ENCODE measurements around the gene PDGFB. TPM values are rescaled to one million over a fixed set of nuclear protein-coding genes. Genes with fewer than 3 reads are reported as not detected.
A peak's percentile ranks its signal among the peaks of the same experiment; 100 is the strongest.

Gene PDGFB
- total and polyA plus RNA-seq, 7 experiments from 2014 or later, result 0.56 to 9.5 (median 2.3) TPM

DNA sequence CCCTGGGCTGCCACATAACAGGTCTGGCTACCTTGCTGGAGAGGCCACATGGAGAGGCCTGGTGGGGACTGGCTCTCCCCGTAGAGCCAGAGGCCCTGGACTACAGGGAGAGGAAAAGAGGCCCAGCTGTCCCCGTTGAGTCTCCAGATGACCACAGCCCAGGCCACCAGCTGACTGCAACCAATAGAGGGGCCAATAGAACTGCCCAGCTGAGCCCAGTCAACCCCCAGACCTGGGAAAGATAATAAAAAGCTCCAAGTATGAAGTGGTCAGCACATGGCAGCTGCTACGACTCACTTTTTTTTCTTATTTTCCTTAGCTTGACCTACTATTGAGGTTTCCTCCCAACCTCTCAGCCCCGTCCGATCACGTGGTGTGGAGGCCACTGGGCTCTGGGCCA lies 18.4 kb downstream of the PDGFB start:
- no peak overlapping the region for H3K27ac ChIP-seq (ENCODE audit: low read depth, low read length)
- H3K4me1 ChIP-seq (ENCODE audit: control insufficient read depth in 2 of 2, insufficient read depth in 2 of 2, low read length in 2 of 2), result no peaks in the 10 kb centered on the region
- intact Hi-C loops (cut with micrococcal nuclease), result no loop called here
- Mint-ChIP-seq H3K9me3 (no peaks in the 10 kb centered on the region), H3K27me3 (peaks cover 0 to 33% (median 26%) of the 10 kb centered on the region in 5 donors), H3K36me3 (peaks cover 0 to 5% (median 0%) of the 10 kb centered on the region in 5 donors), H3K4me1 (peaks cover 0 to 14% (median 7%) of the 10 kb centered on the region in 7 donors), H3K4me3 (no peak overlapping the region), H3K27ac (no peak overlapping the region)
- DNase-seq (no peak), ATAC-seq (no peak)
- no peaks in the 10 kb centered on the region for H3K27me3 ChIP-seq (ENCODE audit: control insufficient read depth in 2 of 2, insufficient read depth in 2 of 2, low read length in 2 of 2)
- no peaks in the 10 kb centered on the region for H3K9me3 ChIP-seq (ENCODE audit: control insufficient read depth in 2 of 3, low read length in 3 of 3)
- CTCF ChIA-PET, result no interaction called here
- H3K36me3 ChIP-seq (ENCODE audit: control insufficient read depth in 2 of 3, insufficient read depth in 3 of 3, low read length in 3 of 3), result peaks cover 0 to 11% (median 9%) of the 10 kb centered on the region in 3 experiments
- no peak overlapping the region for H3K4me3 ChIP-seq (ENCODE audit: low read length)
- POLR2A ChIA-PET, result no interaction called here

DNA sequence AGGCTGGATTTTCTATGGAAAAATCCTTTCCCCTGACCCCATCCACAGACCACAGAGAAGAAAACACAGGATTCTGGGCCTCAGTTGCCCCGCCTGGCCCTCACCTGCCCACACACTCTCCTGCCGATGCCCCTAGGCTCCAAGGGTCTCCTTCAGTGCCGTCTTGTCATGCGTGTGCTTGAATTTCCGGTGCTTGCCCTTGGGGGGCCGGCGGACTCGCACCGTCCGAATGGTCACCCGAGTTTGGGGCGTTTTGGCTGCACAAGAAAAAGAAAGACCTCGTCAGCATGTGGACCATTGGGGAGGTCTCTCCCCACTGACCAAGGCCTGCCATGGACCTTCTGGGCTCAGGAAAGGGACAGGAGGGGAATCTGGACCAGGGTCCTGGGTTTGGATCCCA lies 19.2 kb downstream of the PDGFB start:
- POLR2A ChIA-PET, result interaction anchor here (1.0 kb wide), 1 partner anchor 14 kb away, joined by 3 read pairs; no protein-coding TSS in a partner anchor
- H3K36me3 ChIP-seq (ENCODE audit: control insufficient read depth in 2 of 3, insufficient read depth in 3 of 3, low read length in 3 of 3), result peaks cover 0 to 11% (median 9%) of the 10 kb centered on the region in 3 experiments
- H3K4me3 ChIP-seq (ENCODE audit: low read length), result no peak overlapping the region

DNA sequence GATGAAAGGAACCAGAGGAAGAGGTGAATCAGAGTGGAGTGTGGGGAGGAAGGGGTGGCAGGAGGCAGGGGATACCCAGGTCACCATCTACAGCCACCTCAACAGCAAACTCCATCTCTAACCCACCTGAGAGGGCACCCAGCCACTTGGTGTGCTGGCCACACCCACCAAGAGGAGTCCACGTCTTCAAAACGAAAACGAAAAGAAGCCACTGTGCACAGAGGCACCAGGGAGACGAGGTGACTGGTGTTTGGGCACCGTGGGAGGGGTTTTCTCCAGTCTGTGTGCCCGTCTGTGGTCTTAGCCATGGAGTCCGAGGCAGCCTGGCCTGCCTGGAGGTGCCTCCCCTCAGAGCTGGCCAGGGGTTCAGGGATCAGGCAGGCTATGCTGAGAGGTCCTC lies 20.2 kb downstream of the PDGFB start:
- ATAC-seq, result no peak
- Histone ChIP-seq H3K27me3 (ENCODE audit: control insufficient read depth in 2 of 2, insufficient read depth in 2 of 2, low read length in 2 of 2) (no peaks in the 10 kb centered on the region), H3K9me3 (ENCODE audit: control insufficient read depth in 2 of 3, low read length in 3 of 3) (no peaks in the 10 kb centered on the region), H3K4me1 (ENCODE audit: control insufficient read depth in 2 of 2, insufficient read depth in 2 of 2, low read length in 2 of 2) (no peaks in the 10 kb centered on the region), H3K4me3 (ENCODE audit: low read length) (no peak overlapping the region), H3K36me3 (ENCODE audit: control insufficient read depth in 2 of 3, insufficient read depth in 3 of 3, low read length in 3 of 3) (peaks cover 0 to 9% (median 7%) of the 10 kb centered on the region in 3 experiments), H3K27ac (ENCODE audit: low read depth, low read length) (no peak overlapping the region)
- Mint-ChIP-seq H3K36me3 (peaks cover 0 to 5% (median 4%) of the 10 kb centered on the region in 5 donors), H3K9me3 (peaks cover 0 to 8% (median 0%) of the 10 kb centered on the region in 11 donors), H3K4me1 (peaks cover 0 to 11% (median 6%) of the 10 kb centered on the region in 7 donors), H3K27me3 (peaks cover 0 to 31% (median 21%) of the 10 kb centered on the region in 5 donors), H3K27ac (peak overlapping the region in 1 of 9 donors; percentile 3), H3K4me3 (no peak overlapping the region)
- no peak for DNase-seq
- ChIA-PET POLR2A (interaction anchor here (0.6 kb wide), 1 partner anchor 534 kb away, joined by 3 read pairs; no protein-coding TSS in a partner anchor), CTCF (no interaction called here)
- intact Hi-C loops (cut with micrococcal nuclease), result no loop called here

More for the DNA sequence above, 19.2 kb downstream of the PDGFB start:
- no peak overlapping the region for H3K4me3 Mint-ChIP-seq
- H3K27me3 ChIP-seq (ENCODE audit: control insufficient read depth in 2 of 2, insufficient read depth in 2 of 2, low read length in 2 of 2), result no peaks in the 10 kb centered on the region
- H3K36me3 Mint-ChIP-seq, result peaks cover 0 to 5% (median 0%) of the 10 kb centered on the region in 5 donors
- DNase-seq (no peak), ATAC-seq (no peak)
- peaks cover 0 to 31% (median 25%) of the 10 kb centered on the region in 5 donors for H3K27me3 Mint-ChIP-seq
- H3K27ac Mint-ChIP-seq, result peak overlapping the region in 1 of 9 donors; percentile 78
- no peaks in the 10 kb centered on the region for H3K9me3 ChIP-seq (ENCODE audit: control insufficient read depth in 2 of 3, low read length in 3 of 3)
- H3K9me3 Mint-ChIP-seq, result peaks cover 0 to 3% (median 0%) of the 10 kb centered on the region in 11 donors
- CTCF ChIA-PET, result no interaction called here
- peaks cover 0 to 16% (median 5%) of the 10 kb centered on the region in 7 donors for H3K4me1 Mint-ChIP-seq
- H3K4me1 ChIP-seq (ENCODE audit: control insufficient read depth in 2 of 2, insufficient read depth in 2 of 2, low read length in 2 of 2), result no peaks in the 10 kb centered on the region
- intact Hi-C loops (cut with micrococcal nuclease), result no loop called here
- no peak overlapping the region for H3K27ac ChIP-seq (ENCODE audit: low read depth, low read length)

DNA sequence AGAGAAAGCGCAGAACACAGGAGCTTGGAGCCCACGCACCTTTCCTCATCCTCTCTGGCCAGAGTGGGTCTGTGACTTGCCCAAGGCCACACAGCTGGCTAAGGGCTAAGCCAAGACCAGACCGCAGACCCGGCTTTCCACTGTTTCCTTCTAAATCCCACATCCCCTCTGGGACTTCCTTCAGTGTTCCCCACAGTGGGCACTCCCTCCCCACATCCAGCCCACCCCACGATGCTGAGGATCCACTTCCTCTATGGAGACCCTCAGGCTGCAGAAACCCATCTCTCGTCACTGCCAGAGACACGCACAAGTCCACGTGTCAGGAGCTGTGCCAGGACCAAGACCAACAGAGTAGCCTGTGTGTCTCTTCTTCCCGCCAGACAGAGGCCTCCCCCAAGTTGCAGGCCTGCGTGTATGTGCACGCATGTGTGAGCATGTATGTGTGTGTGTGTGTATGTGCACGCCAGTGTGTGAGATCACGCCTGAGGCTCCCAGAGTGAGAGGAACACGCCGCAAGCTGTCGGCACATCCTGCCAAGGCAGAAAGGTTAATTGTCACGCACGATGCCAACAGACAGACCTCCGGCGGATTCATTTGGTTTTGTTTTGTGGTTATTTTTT lies 21.6 kb downstream of the PDGFB start:
- peak overlapping the region in 3 of 9 donors; percentile 56 to 62 (median 56) for H3K27ac Mint-ChIP-seq
- CTCF ChIA-PET, result no interaction called here

DNA sequence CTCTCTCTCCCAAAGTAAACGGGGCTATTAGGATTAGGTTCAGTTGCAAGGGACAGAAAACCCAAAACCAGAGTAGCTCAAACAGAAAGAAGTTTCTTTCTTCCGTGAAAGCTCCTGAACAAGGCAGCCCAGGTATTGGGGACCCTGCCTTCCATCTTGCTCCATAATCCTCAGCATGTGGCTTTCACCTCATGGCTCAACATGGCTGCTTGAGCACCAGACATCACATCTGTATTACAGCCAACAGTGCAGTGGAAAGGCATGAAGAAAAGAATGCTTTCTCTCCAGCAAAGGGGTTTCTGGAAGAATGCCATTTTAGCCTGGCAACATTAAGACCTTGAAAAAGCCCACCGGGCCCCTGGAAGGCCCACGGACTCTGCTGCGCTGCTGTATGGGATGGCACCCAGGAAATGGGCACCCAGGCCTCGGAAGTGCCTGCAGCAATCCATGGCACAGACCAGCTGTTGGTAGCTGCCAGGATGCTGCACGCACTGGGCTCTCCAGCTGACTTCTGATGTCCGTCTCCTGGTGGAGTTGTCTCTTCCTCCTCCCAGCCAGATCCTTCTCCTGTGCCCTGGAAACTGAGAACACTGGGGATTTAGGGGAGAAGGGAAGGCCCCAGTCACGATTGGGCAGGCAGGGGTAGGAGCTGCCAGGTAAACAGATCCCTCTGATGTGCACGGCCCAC lies 22.6 kb downstream of the PDGFB start:
- ATAC-seq, result no peak
- intact Hi-C loops (cut with micrococcal nuclease), result no loop called here
- no peak for DNase-seq

More for the DNA sequence above, 21.6 kb downstream of the PDGFB start:
- POLR2A ChIA-PET, result interaction anchor here (0.6 to 2.5 kb wide), 4 partner anchors 16 to 21 kb away, joined by 3 to 9 read pairs (median 3); partner anchors contain the start of gene PDGFB
- H3K4me3 ChIP-seq (ENCODE audit: low read length), result no peak overlapping the region
- Mint-ChIP-seq H3K4me3 (peak overlapping the region in 1 of 10 donors; percentile 48), H3K27me3 (peaks cover 0 to 24% (median 22%) of the 10 kb centered on the region in 5 donors), H3K36me3 (peaks cover 0 to 5% (median 4%) of the 10 kb centered on the region in 5 donors), H3K9me3 (peaks cover 0 to 8% (median 0%) of the 10 kb centered on the region in 11 donors), H3K4me1 (peaks cover 0 to 11% (median 6%) of the 10 kb centered on the region in 7 donors)
- peaks cover 0 to 9% (median 5%) of the 10 kb centered on the region in 3 experiments for H3K36me3 ChIP-seq (ENCODE audit: control insufficient read depth in 2 of 3, insufficient read depth in 3 of 3, low read length in 3 of 3)
- no peaks in the 10 kb centered on the region for H3K4me1 ChIP-seq (ENCODE audit: control insufficient read depth in 2 of 2, insufficient read depth in 2 of 2, low read length in 2 of 2)
- DNase-seq (peak in 5 of 9 donors; percentile 33 to 55 (median 49)), ATAC-seq (peak; percentile 46)
- H3K27ac ChIP-seq (ENCODE audit: low read depth, low read length), result no peak overlapping the region
- intact Hi-C loops (cut with micrococcal nuclease), result no loop called here
- no peaks in the 10 kb centered on the region for H3K9me3 ChIP-seq (ENCODE audit: control insufficient read depth in 2 of 3, low read length in 3 of 3)
- no peaks in the 10 kb centered on the region for H3K27me3 ChIP-seq (ENCODE audit: control insufficient read depth in 2 of 2, insufficient read depth in 2 of 2, low read length in 2 of 2)

More for the DNA sequence above, 22.6 kb downstream of the PDGFB start:
- H3K27ac ChIP-seq (ENCODE audit: low read depth, low read length), result no peak overlapping the region
- no peaks in the 10 kb centered on the region for H3K27me3 ChIP-seq (ENCODE audit: control insufficient read depth in 2 of 2, insufficient read depth in 2 of 2, low read length in 2 of 2)
- Mint-ChIP-seq H3K27me3 (peaks cover 0 to 32% (median 29%) of the 10 kb centered on the region in 5 donors), H3K27ac (no peak overlapping the region), H3K36me3 (peaks cover 0 to 5% (median 4%) of the 10 kb centered on the region in 5 donors), H3K4me1 (peaks cover 0 to 11% (median 6%) of the 10 kb centered on the region in 7 donors), H3K9me3 (peaks cover 0 to 8% (median 0%) of the 10 kb centered on the region in 11 donors), H3K4me3 (no peak overlapping the region)
- no peaks in the 10 kb centered on the region for H3K4me1 ChIP-seq (ENCODE audit: control insufficient read depth in 2 of 2, insufficient read depth in 2 of 2, low read length in 2 of 2)
- ChIA-PET POLR2A (interaction anchor here (1.0 to 2.5 kb wide), 3 partner anchors 17 to 22 kb away, joined by 3 to 9 read pairs (median 3); partner anchors contain the start of gene PDGFB), CTCF (no interaction called here)
- no peaks in the 10 kb centered on the region for H3K9me3 ChIP-seq (ENCODE audit: control insufficient read depth in 2 of 3, low read length in 3 of 3)
- no peak overlapping the region for H3K4me3 ChIP-seq (ENCODE audit: low read length)
- H3K36me3 ChIP-seq (ENCODE audit: control insufficient read depth in 2 of 3, insufficient read depth in 3 of 3, low read length in 3 of 3), result peaks cover 0 to 9% (median 5%) of the 10 kb centered on the region in 3 experiments

Measured in naive thymus-derived CD4-positive, alpha-beta T cell (primary cell).